ENCODE results near the gene TEDC1.

DNA sequence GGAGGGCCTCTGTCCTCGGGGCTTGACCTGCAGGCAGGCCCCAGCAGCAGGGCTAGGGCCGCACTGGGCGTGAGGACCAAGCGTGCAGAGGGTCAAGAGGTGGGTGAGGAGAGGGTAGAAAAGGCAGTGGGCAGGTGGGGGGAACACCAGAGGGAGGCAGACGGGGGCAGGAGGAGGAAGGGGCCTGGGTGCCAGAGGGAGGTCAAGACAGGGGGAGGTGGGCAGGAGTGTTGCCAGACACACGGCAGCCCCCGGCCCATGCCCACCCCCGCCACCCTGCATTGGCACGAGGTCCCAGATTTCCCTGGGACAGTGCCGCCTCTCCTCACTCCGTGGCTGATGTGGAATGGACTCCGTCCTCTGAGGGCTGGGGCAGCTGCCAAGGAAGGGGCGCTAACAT is 43.5 kb downstream of the TEDC1 start:
- TF ChIP-seq, protein P1, sequence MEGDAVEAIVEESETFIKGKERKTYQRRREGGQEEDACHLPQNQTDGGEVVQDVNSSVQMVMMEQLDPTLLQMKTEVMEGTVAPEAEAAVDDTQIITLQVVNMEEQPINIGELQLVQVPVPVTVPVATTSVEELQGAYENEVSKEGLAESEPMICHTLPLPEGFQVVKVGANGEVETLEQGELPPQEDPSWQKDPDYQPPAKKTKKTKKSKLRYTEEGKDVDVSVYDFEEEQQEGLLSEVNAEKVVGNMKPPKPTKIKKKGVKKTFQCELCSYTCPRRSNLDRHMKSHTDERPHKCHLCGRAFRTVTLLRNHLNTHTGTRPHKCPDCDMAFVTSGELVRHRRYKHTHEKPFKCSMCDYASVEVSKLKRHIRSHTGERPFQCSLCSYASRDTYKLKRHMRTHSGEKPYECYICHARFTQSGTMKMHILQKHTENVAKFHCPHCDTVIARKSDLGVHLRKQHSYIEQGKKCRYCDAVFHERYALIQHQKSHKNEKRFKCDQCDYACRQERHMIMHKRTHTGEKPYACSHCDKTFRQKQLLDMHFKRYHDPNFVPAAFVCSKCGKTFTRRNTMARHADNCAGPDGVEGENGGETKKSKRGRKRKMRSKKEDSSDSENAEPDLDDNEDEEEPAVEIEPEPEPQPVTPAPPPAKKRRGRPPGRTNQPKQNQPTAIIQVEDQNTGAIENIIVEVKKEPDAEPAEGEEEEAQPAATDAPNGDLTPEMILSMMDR (conservative IDR thresholded peaks at IDR 0.05; ENCODE audit: low read depth, low read length): no peak
- no peak for TF ChIP-seq EZH2 (IDR thresholded peaks at IDR 0.05; ENCODE audit: borderline replicate concordance, low read depth, low read length, poor library complexity, severe bottlenecking)
